Panc1 (cell line): ENCODE data around the gene IGBP1.

Source experiments
- POLR2AphosphoS5 ChIP-seq: IDR thresholded peaks from 2 replicates; pipeline ENCODE4 v1.6.1; 2012; ENCODE audit warnings: mild to moderate bottlenecking, low read depth, low read length, moderate library complexity
- TF ChIP-seq, protein P1 (sequence below): fragments of 450-650 bp; IDR thresholded peaks from 2 replicates; pipeline ENCODE4 v1.5.1; 2017; ENCODE audit warnings: mild to moderate bottlenecking
- TF ChIP-seq, protein P2 (sequence below), 2 experiments: IDR thresholded peaks; 2 replicates each; pipeline ENCODE4 v1.6.1; 2011 to 2012; ENCODE audit warnings: low read depth in 2 of 2, control low read depth in 1 of 2, low read length in 1 of 2, mild to moderate bottlenecking in 1 of 2, moderate library complexity in 1 of 2; ENCODE audit not compliant: insufficient read depth in 1 of 2

DNA sequence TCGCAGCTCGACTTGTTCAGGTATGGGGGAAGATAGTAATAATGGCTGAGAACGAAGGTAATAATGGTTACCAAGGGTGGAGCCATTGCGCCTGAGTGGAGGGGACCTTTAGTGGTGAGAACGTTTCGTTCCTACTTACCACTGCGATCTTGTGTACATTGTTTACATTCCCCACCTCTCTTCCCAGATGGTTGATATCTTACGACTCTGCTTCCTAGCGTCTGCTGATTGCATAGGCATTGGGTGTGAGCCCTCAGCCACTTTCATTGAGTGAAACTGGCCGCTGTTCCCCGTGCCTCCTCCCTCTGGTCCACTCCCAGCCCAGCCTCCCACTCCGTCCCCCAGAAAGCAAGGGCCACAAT is 850 bp downstream of the IGBP1 start:
- TF ChIP-seq, protein P1, sequence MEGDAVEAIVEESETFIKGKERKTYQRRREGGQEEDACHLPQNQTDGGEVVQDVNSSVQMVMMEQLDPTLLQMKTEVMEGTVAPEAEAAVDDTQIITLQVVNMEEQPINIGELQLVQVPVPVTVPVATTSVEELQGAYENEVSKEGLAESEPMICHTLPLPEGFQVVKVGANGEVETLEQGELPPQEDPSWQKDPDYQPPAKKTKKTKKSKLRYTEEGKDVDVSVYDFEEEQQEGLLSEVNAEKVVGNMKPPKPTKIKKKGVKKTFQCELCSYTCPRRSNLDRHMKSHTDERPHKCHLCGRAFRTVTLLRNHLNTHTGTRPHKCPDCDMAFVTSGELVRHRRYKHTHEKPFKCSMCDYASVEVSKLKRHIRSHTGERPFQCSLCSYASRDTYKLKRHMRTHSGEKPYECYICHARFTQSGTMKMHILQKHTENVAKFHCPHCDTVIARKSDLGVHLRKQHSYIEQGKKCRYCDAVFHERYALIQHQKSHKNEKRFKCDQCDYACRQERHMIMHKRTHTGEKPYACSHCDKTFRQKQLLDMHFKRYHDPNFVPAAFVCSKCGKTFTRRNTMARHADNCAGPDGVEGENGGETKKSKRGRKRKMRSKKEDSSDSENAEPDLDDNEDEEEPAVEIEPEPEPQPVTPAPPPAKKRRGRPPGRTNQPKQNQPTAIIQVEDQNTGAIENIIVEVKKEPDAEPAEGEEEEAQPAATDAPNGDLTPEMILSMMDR, result no peak
- TF ChIP-seq POLR2AphosphoS5, result no peak
- TF ChIP-seq, protein P2, sequence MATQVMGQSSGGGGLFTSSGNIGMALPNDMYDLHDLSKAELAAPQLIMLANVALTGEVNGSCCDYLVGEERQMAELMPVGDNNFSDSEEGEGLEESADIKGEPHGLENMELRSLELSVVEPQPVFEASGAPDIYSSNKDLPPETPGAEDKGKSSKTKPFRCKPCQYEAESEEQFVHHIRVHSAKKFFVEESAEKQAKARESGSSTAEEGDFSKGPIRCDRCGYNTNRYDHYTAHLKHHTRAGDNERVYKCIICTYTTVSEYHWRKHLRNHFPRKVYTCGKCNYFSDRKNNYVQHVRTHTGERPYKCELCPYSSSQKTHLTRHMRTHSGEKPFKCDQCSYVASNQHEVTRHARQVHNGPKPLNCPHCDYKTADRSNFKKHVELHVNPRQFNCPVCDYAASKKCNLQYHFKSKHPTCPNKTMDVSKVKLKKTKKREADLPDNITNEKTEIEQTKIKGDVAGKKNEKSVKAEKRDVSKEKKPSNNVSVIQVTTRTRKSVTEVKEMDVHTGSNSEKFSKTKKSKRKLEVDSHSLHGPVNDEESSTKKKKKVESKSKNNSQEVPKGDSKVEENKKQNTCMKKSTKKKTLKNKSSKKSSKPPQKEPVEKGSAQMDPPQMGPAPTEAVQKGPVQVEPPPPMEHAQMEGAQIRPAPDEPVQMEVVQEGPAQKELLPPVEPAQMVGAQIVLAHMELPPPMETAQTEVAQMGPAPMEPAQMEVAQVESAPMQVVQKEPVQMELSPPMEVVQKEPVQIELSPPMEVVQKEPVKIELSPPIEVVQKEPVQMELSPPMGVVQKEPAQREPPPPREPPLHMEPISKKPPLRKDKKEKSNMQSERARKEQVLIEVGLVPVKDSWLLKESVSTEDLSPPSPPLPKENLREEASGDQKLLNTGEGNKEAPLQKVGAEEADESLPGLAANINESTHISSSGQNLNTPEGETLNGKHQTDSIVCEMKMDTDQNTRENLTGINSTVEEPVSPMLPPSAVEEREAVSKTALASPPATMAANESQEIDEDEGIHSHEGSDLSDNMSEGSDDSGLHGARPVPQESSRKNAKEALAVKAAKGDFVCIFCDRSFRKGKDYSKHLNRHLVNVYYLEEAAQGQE (IDR thresholded peaks at IDR 0.05; ENCODE audit: insufficient read depth in 1 of 2, low read depth in 2 of 2, low read length in 1 of 2), result no peak
